GM08714 (cell line): Measurements from ENCODE around the gene ZFYVE28.

Source experiments
- H3K4me3 ChIP-seq: fragments of 200-500 bp; sonication (Bioruptor generic); 2 replicates; pipeline ENCODE4 v1.5.1; 2014; ENCODE audit warnings: mild to moderate bottlenecking, low read length, inconsistent platforms
- ZNF274 ChIP-seq: IDR thresholded peaks from 2 replicates; pipeline ENCODE4 v1.6.1; 2012; ENCODE audit warnings: mild to moderate bottlenecking, low read depth, low read length

Gene ZFYVE28

DNA sequence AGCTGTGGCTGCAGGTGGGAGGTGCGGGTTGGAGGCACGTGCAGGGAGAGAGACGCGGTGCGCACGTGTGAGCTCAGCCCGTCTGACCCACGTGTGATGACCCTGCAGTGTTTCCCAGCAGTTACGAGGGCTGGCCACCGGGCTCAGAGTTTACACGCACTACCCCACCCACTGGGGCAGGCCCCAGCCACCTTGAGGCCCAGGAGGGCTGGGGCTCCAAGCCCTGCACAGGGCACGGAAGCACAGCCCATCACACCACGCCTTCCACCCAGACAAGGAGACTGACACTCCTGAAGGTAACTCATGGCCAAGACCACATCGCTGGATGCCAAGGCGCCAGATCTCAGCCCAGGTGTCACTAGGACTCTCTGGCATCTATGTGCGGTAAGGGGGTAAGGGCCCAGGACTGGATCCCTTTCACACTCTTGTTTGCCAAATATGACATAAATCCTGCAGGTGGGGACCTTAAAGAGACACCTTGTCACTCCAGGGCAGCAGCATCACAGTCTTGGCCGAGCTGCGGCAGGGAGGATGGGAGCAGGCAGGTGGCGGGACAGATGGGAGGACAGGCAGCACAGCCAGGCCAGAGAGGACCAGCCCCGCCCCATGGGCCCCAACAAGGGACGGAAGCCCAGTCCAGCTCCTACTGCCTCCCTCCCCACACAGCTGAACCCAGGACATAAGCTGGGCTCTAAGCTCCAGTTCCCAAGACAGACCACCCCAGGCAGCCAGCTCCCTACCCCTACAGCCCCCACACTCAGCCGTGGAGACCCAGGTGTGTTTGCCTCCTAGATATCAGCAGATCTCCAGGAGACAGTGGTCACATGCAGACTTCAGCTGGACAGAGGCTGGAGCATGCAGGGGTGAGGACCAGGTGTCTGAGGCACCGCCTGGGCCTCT is 56.8 kb downstream of the ZFYVE28 start:
- TF ChIP-seq ZNF274 = no peak
- H3K4me3 ChIP-seq = no peak overlapping the region

GRCh38 chr4:2360396-2360730 is 58.1 kb downstream of the ZFYVE28 start:
- no peak for TF ChIP-seq ZNF274
- no peak overlapping the region for H3K4me3 ChIP-seq

- H3K4me3 ChIP-seq = no peak overlapping the region
- TF ChIP-seq ZNF274 = no peak
Measured at GRCh38 chr4:2359591-2360395, 58.7 kb downstream of the ZFYVE28 start.

GRCh38 chr4:2357821-2358745 is 60.4 kb downstream of the ZFYVE28 start:
- no peak for TF ChIP-seq ZNF274
- no peak overlapping the region for H3K4me3 ChIP-seq

- no peak overlapping the region for H3K4me3 ChIP-seq
- no peak for TF ChIP-seq ZNF274
Measured at GRCh38 chr4:2356123-2357069, 62.0 kb downstream of the ZFYVE28 start.

GRCh38 chr4:2354760-2355159 is 63.7 kb downstream of the ZFYVE28 start:
- no peak overlapping the region for H3K4me3 ChIP-seq
- TF ChIP-seq ZNF274 = no peak

GRCh38 chr4:2354118-2354517 is 64.3 kb downstream of the ZFYVE28 start:
- no peak overlapping the region for H3K4me3 ChIP-seq
- TF ChIP-seq ZNF274 = no peak

DNA sequence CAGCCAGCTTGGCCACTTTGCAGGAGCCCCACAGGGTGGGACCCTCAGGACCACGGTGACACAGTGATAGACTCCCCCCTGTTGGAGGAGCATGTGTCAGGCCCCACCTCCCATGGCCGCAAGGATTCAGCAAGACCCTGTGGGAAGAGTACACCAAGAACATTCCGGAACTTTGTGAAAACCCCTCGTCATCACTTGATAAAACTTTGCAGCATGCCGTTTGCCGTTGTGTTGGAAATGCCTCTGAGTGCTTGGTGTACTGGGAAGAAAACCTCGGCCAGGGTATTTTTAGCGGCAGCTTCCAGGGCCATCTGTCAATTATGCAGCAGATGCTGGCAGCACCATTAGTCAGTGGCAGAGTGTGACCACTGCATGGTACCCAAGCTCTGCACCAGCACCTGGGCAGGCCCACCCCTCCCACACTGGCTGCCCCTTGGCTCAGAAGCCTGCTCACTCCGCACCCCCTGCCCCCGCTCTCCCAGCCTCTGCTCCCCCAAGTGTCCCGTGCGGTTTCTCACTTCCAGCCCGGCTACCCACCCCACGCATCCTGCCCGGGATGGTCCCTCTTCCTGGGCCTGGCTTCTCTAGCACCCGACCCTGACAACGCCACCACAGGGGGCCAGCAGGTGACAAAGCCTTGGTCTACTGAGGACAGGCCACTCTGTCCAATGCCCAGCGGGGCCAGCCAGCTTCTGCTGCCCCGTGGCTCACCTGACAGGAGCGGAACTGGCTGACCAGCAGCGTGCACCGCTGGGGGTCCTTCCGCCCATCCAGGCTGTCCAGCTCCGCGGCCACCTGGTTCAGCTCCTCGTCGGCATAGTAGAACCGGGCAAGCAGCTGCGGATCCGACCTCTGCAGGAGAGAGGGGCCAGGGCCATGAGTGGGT is 65.0 kb downstream of the ZFYVE28 start:
- no peak for TF ChIP-seq ZNF274
- no peak overlapping the region for H3K4me3 ChIP-seq

DNA sequence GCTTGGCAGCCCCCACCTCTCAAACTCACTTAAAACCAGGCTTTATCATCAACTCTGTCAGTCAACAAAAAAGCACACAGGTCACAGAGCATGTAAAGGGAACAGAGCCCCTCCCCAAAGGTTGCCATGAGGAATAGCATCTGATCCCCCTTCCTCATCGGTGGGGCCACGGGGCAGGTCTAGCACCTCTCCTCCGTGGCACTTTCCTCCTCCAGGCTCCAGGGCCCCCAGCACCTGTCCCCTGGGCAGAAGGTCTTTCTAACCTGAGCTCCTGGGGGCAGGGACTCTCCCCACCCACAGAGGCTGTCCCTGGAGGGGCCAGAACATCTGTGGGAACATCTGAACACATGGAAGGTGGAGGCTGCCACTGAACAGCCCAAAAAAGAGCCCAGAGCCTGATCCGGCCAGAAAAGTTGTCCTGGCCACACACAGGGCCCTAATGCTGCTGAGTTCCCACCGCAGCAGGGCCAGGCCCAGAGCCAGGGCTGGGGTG is 65.7 kb downstream of the ZFYVE28 start:
- TF ChIP-seq ZNF274 = no peak
- no peak overlapping the region for H3K4me3 ChIP-seq

DNA sequence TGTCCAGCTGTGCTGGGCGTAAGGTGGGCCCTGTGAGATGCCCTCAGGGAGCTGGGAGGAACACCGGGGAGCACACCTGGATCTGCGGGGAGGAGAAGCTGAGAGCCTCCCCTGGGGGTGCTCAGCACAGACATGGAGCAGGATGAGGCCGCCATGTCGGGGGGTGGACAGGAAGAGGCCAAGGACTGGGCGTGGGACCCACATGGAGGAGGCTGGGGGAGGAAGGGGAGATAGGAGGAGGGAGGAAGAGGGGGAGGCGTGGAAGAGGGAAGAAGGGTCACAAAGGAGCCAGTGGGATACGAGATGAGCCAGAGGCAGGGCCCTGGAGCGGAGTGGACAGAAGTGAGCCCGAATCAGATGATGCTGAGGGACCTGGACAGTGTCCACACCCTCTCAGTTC is 66.3 kb downstream of the ZFYVE28 start:
- H3K4me3 ChIP-seq = no peak overlapping the region
- TF ChIP-seq ZNF274 = no peak

GRCh38 chr4:2350982-2351381 is 67.5 kb downstream of the ZFYVE28 start:
- no peak overlapping the region for H3K4me3 ChIP-seq
- no peak for TF ChIP-seq ZNF274

DNA sequence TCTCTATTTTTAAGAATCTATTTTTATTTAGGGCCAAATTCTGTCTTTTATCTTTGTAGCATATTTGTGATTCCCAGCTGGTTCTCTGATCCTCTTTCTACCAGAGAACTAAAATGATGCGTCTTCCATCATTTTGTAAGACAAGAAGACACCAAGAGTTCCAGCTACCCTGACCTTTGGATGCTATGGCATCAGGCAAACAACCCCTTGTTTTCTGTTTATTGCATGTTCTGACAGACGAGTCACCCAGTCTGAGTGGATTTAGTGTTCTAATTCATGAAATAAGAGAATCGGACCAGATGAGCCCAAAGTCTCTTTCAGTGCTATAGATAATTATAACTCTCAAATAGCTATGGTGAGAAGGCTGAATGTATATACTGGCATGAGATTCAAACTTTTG is 69.7 kb downstream of the ZFYVE28 start:
- no peak for TF ChIP-seq ZNF274

DNA sequence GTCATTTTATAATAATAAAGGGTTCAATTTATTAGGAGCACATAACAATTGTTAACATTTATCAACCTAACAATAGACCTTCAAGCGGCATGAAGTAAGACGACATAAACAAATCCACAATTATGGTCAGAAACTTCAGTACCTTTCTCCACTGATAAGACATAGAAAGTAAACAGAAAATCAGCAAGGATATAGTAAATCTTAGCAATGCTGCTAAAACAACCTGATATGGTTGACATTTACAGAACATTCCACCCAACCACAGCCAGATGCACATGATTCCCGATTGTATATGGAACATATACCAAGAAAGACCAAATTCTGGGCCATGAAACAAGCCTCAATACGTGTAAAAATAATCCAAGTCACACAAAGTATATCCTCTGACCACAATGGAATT is 71.3 kb downstream of the ZFYVE28 start:
- no peak overlapping the region for H3K4me3 ChIP-seq
- TF ChIP-seq ZNF274 = no peak

More for the DNA sequence above, 69.7 kb downstream of the ZFYVE28 start:
- no peak overlapping the region for H3K4me3 ChIP-seq
